ENCODE measurements around the gene PSEN2.

- TF ChIP-seq, protein P1, sequence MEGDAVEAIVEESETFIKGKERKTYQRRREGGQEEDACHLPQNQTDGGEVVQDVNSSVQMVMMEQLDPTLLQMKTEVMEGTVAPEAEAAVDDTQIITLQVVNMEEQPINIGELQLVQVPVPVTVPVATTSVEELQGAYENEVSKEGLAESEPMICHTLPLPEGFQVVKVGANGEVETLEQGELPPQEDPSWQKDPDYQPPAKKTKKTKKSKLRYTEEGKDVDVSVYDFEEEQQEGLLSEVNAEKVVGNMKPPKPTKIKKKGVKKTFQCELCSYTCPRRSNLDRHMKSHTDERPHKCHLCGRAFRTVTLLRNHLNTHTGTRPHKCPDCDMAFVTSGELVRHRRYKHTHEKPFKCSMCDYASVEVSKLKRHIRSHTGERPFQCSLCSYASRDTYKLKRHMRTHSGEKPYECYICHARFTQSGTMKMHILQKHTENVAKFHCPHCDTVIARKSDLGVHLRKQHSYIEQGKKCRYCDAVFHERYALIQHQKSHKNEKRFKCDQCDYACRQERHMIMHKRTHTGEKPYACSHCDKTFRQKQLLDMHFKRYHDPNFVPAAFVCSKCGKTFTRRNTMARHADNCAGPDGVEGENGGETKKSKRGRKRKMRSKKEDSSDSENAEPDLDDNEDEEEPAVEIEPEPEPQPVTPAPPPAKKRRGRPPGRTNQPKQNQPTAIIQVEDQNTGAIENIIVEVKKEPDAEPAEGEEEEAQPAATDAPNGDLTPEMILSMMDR (IDR thresholded peaks at IDR 0.05; ENCODE audit: low read depth, low read length): no peak
- TF ChIP-seq, protein P2, sequence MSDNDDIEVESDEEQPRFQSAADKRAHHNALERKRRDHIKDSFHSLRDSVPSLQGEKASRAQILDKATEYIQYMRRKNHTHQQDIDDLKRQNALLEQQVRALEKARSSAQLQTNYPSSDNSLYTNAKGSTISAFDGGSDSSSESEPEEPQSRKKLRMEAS (IDR thresholded peaks at IDR 0.05; ENCODE audit: low read depth, low read length): no peak
Observed at GRCh38 chr1:226893936-226894335, 23.5 kb downstream of the PSEN2 start.

Measured in NB4 (cell line).